Tibial nerve (tissue), 4 donors: ENCODE results near the gene GNAI3. TPM values are rescaled to one million over a fixed set of nuclear protein-coding genes. Genes with fewer than 3 reads are reported as not detected.

Source experiments
- DNase-seq, 2 donors: peaks; one replicate each; pipeline ENCODE4 v3.0.0-alpha.2; 2019; ENCODE audit warnings: low spot score in 2 of 2
- H3K27ac ChIP-seq, 4 donors: fragments of 200-600 bp; sonication (generic) in 3 of 4; one replicate each; pipeline ENCODE4 v1.5.1; 2017 to 2019; ENCODE audit warnings: mild to moderate bottlenecking in 1 of 4
- H3K27me3 ChIP-seq, 2 donors: fragments of 200-600 bp; sonication (generic) in 1 of 2; one replicate each; pipeline versions ENCODE4 v1.5.1 to v1.6.0; 2017 to 2019
- H3K36me3 ChIP-seq, 3 donors: fragments of 200-600 bp; sonication (generic); one replicate each; pipeline ENCODE4 v1.5.1; 2018 to 2019
- H3K4me1 ChIP-seq, 4 donors: fragments of 200-600 bp; sonication (generic) in 3 of 4; one replicate each; pipeline ENCODE4 v1.5.1; 2017 to 2019
- H3K4me3 ChIP-seq, 4 donors: fragments of 200-600 bp; sonication (generic) in 3 of 4; one replicate each; pipeline ENCODE4 v1.5.1; 2017 to 2019; ENCODE audit warnings: mild to moderate bottlenecking in 1 of 4, moderate library complexity in 1 of 4
- H3K9me3 ChIP-seq, 4 donors: fragments of 200-600 bp; sonication (generic) in 3 of 4; one replicate each; pipeline ENCODE4 v1.5.1; 2017 to 2019
- CTCF ChIP-seq, 5 experiments: fragments of 200-600 bp in 3 of 5; fragments of 450-650 bp in 2 of 5; sonication (generic) in 3 of 5; IDR thresholded peaks; one replicate each; pipeline ENCODE4 v1.5.1; 2016 to 2019; ENCODE audit warnings: antibody characterized with exemption in 5 of 5, mild to moderate bottlenecking in 3 of 5, moderate library complexity in 2 of 5
- EP300 ChIP-seq, 2 donors: sonication (generic); formaldehyde crosslinking; IDR thresholded peaks; one replicate each; pipeline ENCODE4 v1.6.1; 2017; ENCODE audit warnings: antibody characterized with exemption in 2 of 2, mild to moderate bottlenecking in 1 of 2
- POLR2A ChIP-seq, 2 donors: fragments of 450-650 bp; IDR thresholded peaks; one replicate each; pipeline ENCODE4 v1.6.1; 2017; ENCODE audit warnings: antibody characterized with exemption in 2 of 2, mild to moderate bottlenecking in 2 of 2, moderate library complexity in 2 of 2
- WGBS, 2 donors: methylation state at CpG; one replicate each; pipeline ENCODE4 v1.1.5; 2018; 5-methylcytosine and 5-hydroxymethylcytosine counted together
- total RNA-seq, 4 donors: library from RNA; depleted of rRNA; stranded (reverse); fragments of >200 nt; gene quantifications; one replicate each; pipeline ENCODE4 v1.1.0, GENCODE V29; 2016

Gene GNAI3
- total RNA-seq, 4 donors from 2014 or later = 4.0 to 6.3 (median 5.1) TPM

GRCh38 chr1:109589177-109589576, 40.8 kb downstream of the GNAI3 start:
- H3K27ac ChIP-seq = no peak overlapping the region
- H3K36me3 ChIP-seq = peaks cover 4 to 96% (median 13%) of the 10 kb centered on the region in 3 donors
- H3K4me1 ChIP-seq = no peaks in the 10 kb centered on the region
- 75 to 82% methylated on average over 3 of the region's 3 CpGs for WGBS, 2 donors
- no peaks in the 10 kb centered on the region for H3K9me3 ChIP-seq
- H3K4me3 ChIP-seq = no peak overlapping the region
- TF ChIP-seq POLR2A (IDR thresholded peaks at IDR 0.05) = no peak
- TF ChIP-seq EP300 (IDR thresholded peaks at IDR 0.05) = no peak
- no peak for TF ChIP-seq CTCF (IDR thresholded peaks at IDR 0.05)
- no peak for DNase-seq
- H3K27me3 ChIP-seq = no peaks in the 10 kb centered on the region

- H3K27ac ChIP-seq = no peak overlapping the region
- H3K9me3 ChIP-seq = no peaks in the 10 kb centered on the region
- TF ChIP-seq EP300 (IDR thresholded peaks at IDR 0.05) (no peak), POLR2A (IDR thresholded peaks at IDR 0.05) (no peak), CTCF (IDR thresholded peaks at IDR 0.05) (no peak)
- no peaks in the 10 kb centered on the region for H3K27me3 ChIP-seq
- H3K4me3 ChIP-seq = no peak overlapping the region
- peaks cover 4 to 96% (median 13%) of the 10 kb centered on the region in 3 donors for H3K36me3 ChIP-seq
- no peak for DNase-seq
- no peaks in the 10 kb centered on the region for H3K4me1 ChIP-seq
These were observed 41.3 kb downstream of the GNAI3 start for GRCh38 chr1:109589679-109590078.

GRCh38 chr1:109592916-109593315, 44.5 kb downstream of the GNAI3 start:
- no peaks in the 10 kb centered on the region for H3K9me3 ChIP-seq
- H3K27me3 ChIP-seq = no peaks in the 10 kb centered on the region
- H3K4me3 ChIP-seq = no peak overlapping the region
- TF ChIP-seq CTCF (IDR thresholded peaks at IDR 0.05) = no peak
- no peak for TF ChIP-seq EP300 (IDR thresholded peaks at IDR 0.05)
- TF ChIP-seq POLR2A (IDR thresholded peaks at IDR 0.05) = no peak
- DNase-seq = no peak
- H3K36me3 ChIP-seq = peaks cover 0 to 87% (median 0%) of the 10 kb centered on the region in 3 donors
- no peak overlapping the region for H3K27ac ChIP-seq
- H3K4me1 ChIP-seq = no peaks in the 10 kb centered on the region

- TF ChIP-seq POLR2A (IDR thresholded peaks at IDR 0.05) (no peak), EP300 (IDR thresholded peaks at IDR 0.05) (no peak), CTCF (IDR thresholded peaks at IDR 0.05) (no peak)
- Histone ChIP-seq H3K27ac (no peak overlapping the region), H3K4me3 (no peak overlapping the region), H3K4me1 (no peaks in the 10 kb centered on the region), H3K36me3 (peaks cover 0 to 68% (median 0%) of the 10 kb centered on the region in 3 donors), H3K27me3 (no peaks in the 10 kb centered on the region), H3K9me3 (no peaks in the 10 kb centered on the region)
- DNase-seq = no peak
- 82 to 89% methylated on average over 2 of the region's 2 CpGs for WGBS, 2 donors
These were observed 47.1 kb downstream of the GNAI3 start for GRCh38 chr1:109595531-109595930.

GRCh38 chr1:109598156-109598555, 49.7 kb downstream of the GNAI3 start:
- no peaks in the 10 kb centered on the region for H3K4me1 ChIP-seq
- H3K4me3 ChIP-seq = no peak overlapping the region
- no peaks in the 10 kb centered on the region for H3K27me3 ChIP-seq
- DNase-seq = no peak
- 86 to 89% methylated on average over 1 of the region's 1 CpG for WGBS, 2 donors
- TF ChIP-seq POLR2A (IDR thresholded peaks at IDR 0.05) (no peak), CTCF (IDR thresholded peaks at IDR 0.05) (no peak), EP300 (IDR thresholded peaks at IDR 0.05) (no peak)
- H3K9me3 ChIP-seq = no peaks in the 10 kb centered on the region
- H3K27ac ChIP-seq = no peak overlapping the region
- peaks cover 0 to 44% (median 0%) of the 10 kb centered on the region in 3 donors for H3K36me3 ChIP-seq
